ENCODE results near the gene ECT2L. TPM values are rescaled to one million over a fixed set of nuclear protein-coding genes. Genes with fewer than 3 reads are reported as not detected.
"Not testable (repeated sequence)": the region's sequence is repeated elsewhere in the genome, so short reads cannot be mapped to it uniquely, and the experiment has no call there.

Gene ECT2L
- total RNA-seq, 1 donor from 2014 or later, result not detected

- Mint-ChIP-seq H3K27ac (ENCODE audit: unreplicated experiment) (no peak overlapping the region), H3K27me3 (ENCODE audit: low read depth) (no peaks in the 10 kb centered on the region), H3K4me1 (peaks cover 3% of the 10 kb centered on the region), H3K4me3 (no peak overlapping the region), H3K36me3 (ENCODE audit: low read depth) (peaks cover under 1% of the 10 kb centered on the region), H3K9me3 (no peaks in the 10 kb centered on the region)
- no peak for DNase-seq (ENCODE audit: low read depth, low spot score)
- TF ChIP-seq CTCF (conservative IDR thresholded peaks at IDR 0.05), result no peak
Observed at GRCh38 chr6:138920906-138921305, 125.0 kb downstream of the ECT2L start.

GRCh38 chr6:138923561-138923960 lies 127.7 kb downstream of the ECT2L start:
- no peak overlapping the region for H3K4me3 Mint-ChIP-seq
- no peak for TF ChIP-seq CTCF (conservative IDR thresholded peaks at IDR 0.05)

GRCh38 chr6:138925806-138926205 lies 129.9 kb downstream of the ECT2L start:
- TF ChIP-seq CTCF (conservative IDR thresholded peaks at IDR 0.05), result no peak
- Mint-ChIP-seq H3K4me3 (no peak overlapping the region), H3K27me3 (ENCODE audit: low read depth) (no peaks in the 10 kb centered on the region), H3K4me1 (peaks cover 15% of the 10 kb centered on the region), H3K27ac (ENCODE audit: unreplicated experiment) (no peak overlapping the region), H3K36me3 (ENCODE audit: low read depth) (no peaks in the 10 kb centered on the region), H3K9me3 (no peaks in the 10 kb centered on the region)
- DNase-seq (ENCODE audit: low read depth, low spot score), result no peak

More at GRCh38 chr6:138923561-138923960, 127.7 kb downstream of the ECT2L start:
- H3K27ac Mint-ChIP-seq (ENCODE audit: unreplicated experiment), result no peak overlapping the region
- no peaks in the 10 kb centered on the region for H3K9me3 Mint-ChIP-seq
- peaks cover 15% of the 10 kb centered on the region for H3K4me1 Mint-ChIP-seq
- H3K27me3 Mint-ChIP-seq (ENCODE audit: low read depth), result no peaks in the 10 kb centered on the region
- DNase-seq (ENCODE audit: low read depth, low spot score), result no peak
- no peaks in the 10 kb centered on the region for H3K36me3 Mint-ChIP-seq (ENCODE audit: low read depth)

- Mint-ChIP-seq H3K36me3 (ENCODE audit: low read depth) (no peaks in the 10 kb centered on the region), H3K4me3 (no peak overlapping the region), H3K27me3 (ENCODE audit: low read depth) (no peaks in the 10 kb centered on the region), H3K27ac (ENCODE audit: unreplicated experiment) (no peak overlapping the region), H3K4me1 (peaks cover 15% of the 10 kb centered on the region), H3K9me3 (no peaks in the 10 kb centered on the region)
- no peak for DNase-seq (ENCODE audit: low read depth, low spot score)
- TF ChIP-seq CTCF (conservative IDR thresholded peaks at IDR 0.05), result no peak
Observed at GRCh38 chr6:138926579-138926978, 130.7 kb downstream of the ECT2L start.

- Mint-ChIP-seq H3K4me3 (no peak overlapping the region), H3K36me3 (ENCODE audit: low read depth) (peaks cover 12% of the 10 kb centered on the region), H3K27ac (ENCODE audit: unreplicated experiment) (no peak overlapping the region), H3K9me3 (peaks cover under 1% of the 10 kb centered on the region), H3K4me1 (peaks cover 6% of the 10 kb centered on the region), H3K27me3 (ENCODE audit: low read depth) (no peaks in the 10 kb centered on the region)
- TF ChIP-seq CTCF (conservative IDR thresholded peaks at IDR 0.05), result no peak
- DNase-seq (ENCODE audit: low read depth, low spot score), result no peak
Observed at GRCh38 chr6:138931660-138932059, 135.8 kb downstream of the ECT2L start.

GRCh38 chr6:138936873-138937272 lies 141.0 kb downstream of the ECT2L start:
- not testable (repeated sequence) for H3K9me3 Mint-ChIP-seq; H3K27me3 Mint-ChIP-seq (ENCODE audit: low read depth); H3K4me3 Mint-ChIP-seq; DNase-seq (ENCODE audit: low read depth, low spot score); H3K27ac Mint-ChIP-seq (ENCODE audit: unreplicated experiment); H3K4me1 Mint-ChIP-seq
- peaks cover 28% of the 10 kb centered on the region for H3K36me3 Mint-ChIP-seq (ENCODE audit: low read depth)
